Hepatocyte (in vitro differentiated cells): ENCODE results near the gene RIN3. TPM values are rescaled to one million over a fixed set of nuclear protein-coding genes. Genes with fewer than 3 reads are reported as not detected.

Experiments used
- DNase-seq: peaks from one replicate; pipeline ENCODE4 v3.0.0-alpha.2; 2016; ENCODE audit warnings: low spot score
- H2AFZ ChIP-seq: fragments of 200-600 bp; sonication (generic); 2 replicates; pipeline ENCODE4 v1.6.0; 2016; ENCODE audit warnings: antibody characterized with exemption, mild to moderate bottlenecking
- H3K27ac ChIP-seq: fragments of 200-600 bp; sonication (generic); 2 replicates; pipeline ENCODE4 v1.5.1; 2016; ENCODE audit warnings: mild to moderate bottlenecking
- H3K27me3 ChIP-seq: fragments of 200-600 bp; sonication (generic); 2 replicates; pipeline ENCODE4 v1.6.1; 2016
- H3K36me3 ChIP-seq: fragments of 200-600 bp; sonication (generic); replicated peaks from 2 replicates; pipeline ENCODE4 v1.5.1; 2016; ENCODE audit warnings: low read depth; ENCODE audit not compliant: insufficient read depth
- H3K4me1 ChIP-seq: fragments of 200-600 bp; sonication (generic); 2 replicates; pipeline ENCODE4 v1.5.1; 2016; ENCODE audit warnings: mild to moderate bottlenecking, moderate library complexity; ENCODE audit not compliant: insufficient read depth
- H3K4me2 ChIP-seq: fragments of 200-600 bp; sonication (generic); 2 replicates; pipeline ENCODE4 v1.6.0; 2016
- H3K4me3 ChIP-seq: fragments of 200-600 bp; sonication (generic); 2 replicates; pipeline ENCODE4 v1.5.1; 2016; ENCODE audit warnings: mild to moderate bottlenecking
- H3K79me2 ChIP-seq: fragments of 200-600 bp; sonication (generic); 2 replicates; pipeline ENCODE4 v1.6.0; 2017; ENCODE audit warnings: mild to moderate bottlenecking
- H3K9me2 ChIP-seq: fragments of 200-600 bp; sonication (generic); replicated peaks from 2 replicates; pipeline ENCODE4 v1.6.0; 2017; ENCODE audit warnings: mild to moderate bottlenecking; ENCODE audit not compliant: insufficient read depth
- H3K9me3 ChIP-seq: fragments of 200-600 bp; sonication (generic); 2 replicates; pipeline ENCODE4 v1.5.1; 2016; ENCODE audit warnings: low read depth, mild to moderate bottlenecking
- H4K20me1 ChIP-seq: fragments of 200-600 bp; sonication (generic); 2 replicates; pipeline ENCODE4 v1.6.0; 2016; ENCODE audit warnings: mild to moderate bottlenecking; ENCODE audit not compliant: insufficient read depth, poor library complexity, severe bottlenecking
- CTCF ChIP-seq: fragments of 200-600 bp; sonication (generic); IDR thresholded peaks from 2 replicates; pipeline ENCODE4 v1.5.1; 2016; ENCODE audit warnings: antibody characterized with exemption, mild to moderate bottlenecking; ENCODE audit not compliant: poor library complexity
- EZH2 ChIP-seq: fragments of 200-600 bp; sonication (generic); IDR thresholded peaks from 2 replicates; pipeline ENCODE4 v1.6.1; 2016; ENCODE audit warnings: antibody characterized with exemption, mild to moderate bottlenecking, borderline replicate concordance
- EZH2phosphoT487 ChIP-seq: fragments of 200-600 bp; sonication (generic); IDR thresholded peaks from one replicate; pipeline ENCODE4 v1.6.1; 2018; ENCODE audit warnings: antibody characterized with exemption, mild to moderate bottlenecking, low read depth, moderate library complexity; ENCODE audit not compliant: unreplicated experiment, severe bottlenecking
- WGBS: methylation state at CpG from one replicate; pipeline ENCODE4 v1.1.6; 2016; ENCODE audit warnings: low lambda C conversion rate; ENCODE audit errors: missing lambda C conversion rate; 5-methylcytosine and 5-hydroxymethylcytosine counted together
- polyA plus RNA-seq: library from polyadenylated mRNA; unstranded; fragments of >200 nt; fragmentation: Nextera tagmentation; extraction: Ambion mirVana; gene quantifications from 2 replicates; pipeline ENCODE4 v1.2.1, GENCODE V29; 2016
- total RNA-seq: library from RNA; depleted of rRNA; stranded (reverse); fragments of >200 nt; gene quantifications from 2 replicates; pipeline ENCODE4 v1.2.3, GENCODE V29; 2014

The RIN3 gene
- total and polyA plus RNA-seq, 2 experiments from 2014 or later: 4.2 to 11.8 TPM

DNA sequence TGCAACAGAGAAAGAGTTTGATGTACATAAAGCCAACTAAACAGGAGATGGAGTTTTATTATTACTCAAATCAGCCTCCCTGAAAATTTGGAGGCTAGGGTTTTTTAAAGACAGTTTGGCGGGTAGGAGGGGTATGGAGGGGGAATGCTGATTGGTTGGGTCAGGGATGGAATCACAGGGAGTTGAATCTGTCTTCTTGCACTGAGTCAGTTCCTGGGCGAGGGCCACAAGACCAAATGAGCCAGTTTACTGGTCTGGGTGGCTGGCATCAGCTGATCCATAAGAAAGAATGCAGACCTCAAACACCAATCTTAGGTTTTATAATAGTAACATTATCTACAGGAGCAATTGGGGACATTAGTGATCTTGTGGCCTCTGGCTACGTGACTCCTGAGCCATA is 64.9 kb downstream of the RIN3 start:
- no peak overlapping the region for H3K4me3 ChIP-seq
- H3K9me3 ChIP-seq: no peaks in the 10 kb centered on the region
- TF ChIP-seq EZH2 (no peak), EZH2phosphoT487 (no peak), CTCF (no peak)
- no peak for DNase-seq
- H3K27me3 ChIP-seq: no peaks in the 10 kb centered on the region
- H4K20me1 ChIP-seq: no peaks in the 10 kb centered on the region
- 97% methylated on average over 3 of the region's 3 CpGs for WGBS
- H3K36me3 ChIP-seq: no peaks in the 10 kb centered on the region
- no peaks in the 10 kb centered on the region for H3K4me1 ChIP-seq
- no peak overlapping the region for H3K4me2 ChIP-seq
- no peaks in the 10 kb centered on the region for H3K79me2 ChIP-seq
- no peaks in the 10 kb centered on the region for H3K9me2 ChIP-seq
- no peak overlapping the region for H2AFZ ChIP-seq
- no peak overlapping the region for H3K27ac ChIP-seq

GRCh38 chr14:92579244-92579936 is 65.8 kb downstream of the RIN3 start:
- no peaks in the 10 kb centered on the region for H4K20me1 ChIP-seq
- H3K79me2 ChIP-seq: no peaks in the 10 kb centered on the region
- 92% methylated on average over 2 of the region's 2 CpGs for WGBS
- H3K9me2 ChIP-seq: no peaks in the 10 kb centered on the region
- H3K27me3 ChIP-seq: no peaks in the 10 kb centered on the region
- no peak overlapping the region for H2AFZ ChIP-seq
- H3K4me2 ChIP-seq: no peak overlapping the region
- no peaks in the 10 kb centered on the region for H3K9me3 ChIP-seq
- no peak for DNase-seq
- H3K27ac ChIP-seq: no peak overlapping the region
- no peaks in the 10 kb centered on the region for H3K4me1 ChIP-seq
- TF ChIP-seq EZH2phosphoT487 (no peak), EZH2 (no peak), CTCF (no peak)
- no peaks in the 10 kb centered on the region for H3K36me3 ChIP-seq
- no peak overlapping the region for H3K4me3 ChIP-seq

DNA sequence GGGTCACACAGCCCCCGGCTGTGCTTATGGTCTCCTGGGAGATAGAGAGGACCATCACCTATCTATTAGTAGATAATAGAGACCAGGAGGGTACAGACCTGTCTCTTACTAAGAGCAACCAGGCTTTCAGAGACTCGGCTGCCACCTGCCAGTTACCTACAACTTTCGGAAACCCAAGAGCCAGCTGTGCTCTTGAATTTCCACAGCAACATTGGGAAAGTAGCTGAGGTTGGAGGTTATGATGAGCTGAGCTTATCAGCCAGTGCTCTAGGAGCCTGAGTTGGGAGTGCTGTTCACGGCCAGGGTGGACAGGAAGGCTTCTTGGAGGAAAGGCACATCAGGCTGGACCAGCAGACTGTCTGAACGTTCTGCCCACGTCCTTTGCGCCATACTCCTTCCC is 67.6 kb downstream of the RIN3 start:
- Histone ChIP-seq H3K36me3 (no peaks in the 10 kb centered on the region), H3K27ac (no peak overlapping the region), H3K4me1 (no peaks in the 10 kb centered on the region), H3K27me3 (no peaks in the 10 kb centered on the region), H3K9me3 (no peaks in the 10 kb centered on the region), H2AFZ (no peak overlapping the region), H3K4me3 (no peak overlapping the region), H4K20me1 (no peaks in the 10 kb centered on the region), H3K9me2 (no peaks in the 10 kb centered on the region), H3K4me2 (no peak overlapping the region), H3K79me2 (no peaks in the 10 kb centered on the region)
- WGBS: 86% methylated on average over 7 of the region's 7 CpGs
- no peak for TF ChIP-seq CTCF
- no peak for TF ChIP-seq EZH2phosphoT487
- TF ChIP-seq EZH2: no peak
- no peak for DNase-seq
